Right renal cortex interstitium (tissue), 3 donors: ENCODE data around the gene CFLAR. TPM values are rescaled to one million over a fixed set of nuclear protein-coding genes. Genes with fewer than 3 reads are reported as not detected.
"Not testable (repeated sequence)": the region's sequence is repeated elsewhere in the genome, so short reads cannot be mapped to it uniquely, and the experiment has no call there.

ENCODE experiments used
- DNase-seq, 3 donors: peaks; one replicate each; pipeline ENCODE4 v3.0.0-alpha.2; 2013; ENCODE audit warnings: low read depth in 3 of 3, low spot score in 2 of 3
- polyA plus RNA-seq, 3 donors: library from polyadenylated mRNA; unstranded; fragments of 120-200 nt; gene quantifications; one replicate each; pipeline ENCODE4 v1.2.1, GENCODE V29; 2013; ENCODE audit not compliant: insufficient read length in 3 of 3

CFLAR gene
- 10 to 100 TPM; 50.2 to 55.3 (median 52.8) TPM for polyA plus RNA-seq

DNA sequence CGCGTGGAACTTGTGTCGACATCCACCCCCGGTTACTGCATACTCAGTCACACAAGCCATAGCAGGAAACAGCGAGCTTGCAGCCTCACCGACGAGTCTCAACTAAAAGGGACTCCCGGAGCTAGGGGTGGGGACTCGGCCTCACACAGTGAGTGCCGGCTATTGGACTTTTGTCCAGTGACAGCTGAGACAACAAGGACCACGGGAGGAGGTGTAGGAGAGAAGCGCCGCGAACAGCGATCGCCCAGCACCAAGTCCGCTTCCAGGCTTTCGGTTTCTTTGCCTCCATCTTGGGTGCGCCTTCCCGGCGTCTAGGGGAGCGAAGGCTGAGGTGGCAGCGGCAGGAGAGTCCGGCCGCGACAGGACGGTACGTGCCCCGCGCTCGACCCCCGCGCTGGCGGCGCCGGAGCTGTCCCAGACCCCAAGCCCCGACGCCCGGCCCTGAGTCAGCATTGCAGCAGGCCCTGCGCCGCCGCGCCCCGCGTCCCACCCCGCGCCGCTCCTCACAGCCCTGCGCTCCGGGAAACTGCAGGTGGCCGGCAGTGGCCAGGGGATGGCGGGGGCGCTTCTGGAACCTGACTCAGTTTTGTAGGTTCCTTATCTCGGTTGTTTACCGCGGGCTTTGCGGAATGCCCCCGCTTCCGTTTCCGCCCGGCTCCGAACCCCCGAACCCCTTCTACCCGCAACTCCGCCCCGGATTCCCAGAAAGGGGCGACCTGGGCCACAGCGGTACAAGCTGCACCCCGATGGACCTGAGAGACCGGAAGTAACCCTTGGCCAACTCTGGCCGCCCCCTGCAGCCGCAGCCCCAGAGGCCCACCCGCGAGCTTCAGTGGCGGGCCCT is at the start of gene CFLAR:
Gene CFLAR, plus strand, starts transcription at position 50 of the 844 bp plus-strand sequence. CDS start 13,702 bp downstream, outside the sequence.
- peak; percentile 53 to 69 (median 65) for DNase-seq

- no peak for DNase-seq
These were observed 45.0 kb upstream of the CFLAR start for GRCh38 chr2:201070948-201071478.

- DNase-seq: peak; percentile 90 to 95 (median 94)
These were observed 44.3 kb upstream of the CFLAR start, which contains the start of the genes HYCC2 and NDUFB3 for GRCh38 chr2:201071479-201072200. HYCC2 (minus strand) TSS chr2:201071671; CDS start chr2:201024009, 47,662 bp downstream. NDUFB3 (plus strand) TSS chr2:201072001; CDS start chr2:201078883, 6,882 bp downstream.

DNA sequence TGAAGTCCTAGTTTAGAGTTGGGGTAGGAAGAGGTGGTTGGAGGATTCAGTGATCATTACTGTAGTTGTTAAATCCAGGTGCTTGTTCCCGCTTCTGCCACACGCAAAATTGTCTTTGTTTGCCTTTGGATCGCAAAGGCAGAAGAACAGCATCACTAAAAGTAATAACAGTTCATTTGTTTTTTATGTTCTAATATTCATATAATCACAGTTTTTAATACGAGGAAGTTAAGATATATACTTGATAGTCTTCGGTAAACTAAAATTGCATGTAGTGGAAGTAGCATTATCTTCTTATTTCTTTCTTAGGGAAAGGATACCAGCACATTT is 43.8 kb upstream of the CFLAR start:
- DNase-seq: no peak

GRCh38 chr2:201073071-201073470 is 42.9 kb upstream of the CFLAR start:
- DNase-seq: no peak

DNA sequence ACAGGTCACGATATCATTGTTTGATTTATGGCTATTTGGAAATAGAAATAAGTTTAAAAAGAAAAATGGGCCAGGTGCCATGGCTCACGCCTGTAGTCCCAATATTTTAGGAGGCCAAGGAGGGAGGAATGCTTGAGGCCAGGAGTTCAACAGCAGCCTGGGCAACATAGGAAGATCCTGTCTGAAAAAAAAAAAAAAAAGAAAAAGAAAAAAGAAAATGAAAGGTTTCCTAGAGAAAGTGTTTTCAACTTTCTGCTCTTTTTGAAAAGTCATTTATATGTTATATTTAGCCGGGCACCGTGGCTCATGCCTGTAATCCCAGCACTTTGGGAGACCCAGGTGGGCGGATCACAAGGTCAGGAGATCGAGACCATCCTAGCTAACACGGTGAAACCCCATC is 41.0 kb upstream of the CFLAR start:
- DNase-seq: no peak

GRCh38 chr2:201084863-201085262 is 31.1 kb upstream of the CFLAR start:
- DNase-seq: no peak

- DNase-seq: no peak
These were observed 25.4 kb upstream of the CFLAR start for GRCh38 chr2:201090574-201090973.

DNA sequence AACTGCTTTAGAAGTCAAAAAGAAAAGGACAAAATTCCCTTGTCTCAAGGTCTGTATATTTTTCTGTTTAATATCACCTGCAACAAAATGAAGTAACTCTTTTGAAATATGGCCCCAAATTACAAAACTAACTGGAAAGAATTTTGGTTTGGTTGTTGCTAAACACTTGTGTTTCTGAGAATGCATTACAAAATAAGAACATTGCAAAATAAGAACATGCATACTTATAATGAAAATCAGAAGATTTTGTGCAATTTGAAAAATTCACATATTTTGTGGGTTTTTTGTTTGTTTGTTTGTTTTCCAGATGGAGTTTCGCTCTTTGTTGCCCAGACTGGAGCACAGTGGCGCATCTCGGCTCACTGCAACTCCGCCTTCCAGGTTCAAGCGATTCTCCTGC is 22.4 kb upstream of the CFLAR start:
- no peak for DNase-seq

DNA sequence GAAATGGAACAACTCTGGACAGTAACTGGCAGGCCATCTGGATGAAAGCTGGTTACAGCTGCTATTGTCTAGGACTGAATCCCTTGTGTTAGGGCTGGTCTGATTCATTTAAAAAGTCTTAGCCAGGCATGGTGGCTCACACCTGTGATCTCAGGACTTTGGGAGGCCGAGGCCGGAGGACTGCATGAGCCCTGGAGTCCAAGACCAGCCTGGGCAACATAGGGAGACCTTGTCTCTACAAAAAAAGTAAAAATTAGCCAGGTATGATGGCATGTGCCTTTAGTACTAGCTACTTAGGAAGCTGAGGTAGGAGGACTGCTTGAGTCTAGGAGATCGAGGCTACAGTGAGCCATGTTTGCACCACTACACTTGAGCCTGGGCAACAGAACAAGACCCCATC is 15.5 kb upstream of the CFLAR start:
- no peak for DNase-seq

- no peak for DNase-seq
These were observed 10.2 kb upstream of the CFLAR start for GRCh38 chr2:201105759-201106158.

DNA sequence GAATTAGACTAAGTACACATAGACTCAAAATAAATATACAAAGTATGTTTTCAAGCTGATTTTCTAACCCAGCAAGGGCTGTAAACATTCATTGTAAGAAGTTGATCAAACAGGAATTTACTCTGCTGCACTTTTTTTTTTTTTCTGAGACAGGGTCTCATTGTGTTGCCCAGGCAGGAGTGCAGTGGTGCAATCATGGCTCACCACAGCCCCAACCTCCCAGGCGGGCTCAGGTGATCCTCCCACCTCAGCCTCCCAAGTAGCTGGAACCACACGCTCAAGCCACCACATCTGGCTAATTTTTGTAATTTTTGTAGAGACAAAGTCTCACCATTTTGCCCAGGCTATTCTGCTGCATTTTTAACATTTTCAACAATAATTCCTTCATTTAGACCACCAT is 8.3 kb upstream of the CFLAR start:
- DNase-seq: no peak

- DNase-seq: no peak
These were observed 7.6 kb upstream of the CFLAR start for GRCh38 chr2:201108341-201108740.

DNA sequence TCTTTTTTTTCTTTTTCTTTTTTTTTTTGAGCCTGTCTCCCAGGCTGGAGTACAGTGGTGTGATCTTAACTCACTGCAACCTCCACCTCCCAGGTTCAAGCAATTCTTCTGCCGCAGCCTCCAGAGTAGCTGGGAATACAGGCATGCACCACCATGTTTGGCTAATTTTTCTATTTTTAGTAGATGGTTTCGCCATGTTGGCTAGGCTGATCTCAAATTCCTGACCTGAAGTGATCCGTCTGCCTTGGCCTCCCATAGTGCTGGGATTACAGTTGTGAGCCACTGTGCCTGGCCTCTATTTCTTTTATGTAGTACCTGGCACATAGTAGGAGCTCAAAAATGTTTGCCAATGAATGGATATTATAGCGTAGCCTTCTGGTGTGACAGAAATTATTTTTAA is 6.8 kb upstream of the CFLAR start:
- no peak for DNase-seq

DNA sequence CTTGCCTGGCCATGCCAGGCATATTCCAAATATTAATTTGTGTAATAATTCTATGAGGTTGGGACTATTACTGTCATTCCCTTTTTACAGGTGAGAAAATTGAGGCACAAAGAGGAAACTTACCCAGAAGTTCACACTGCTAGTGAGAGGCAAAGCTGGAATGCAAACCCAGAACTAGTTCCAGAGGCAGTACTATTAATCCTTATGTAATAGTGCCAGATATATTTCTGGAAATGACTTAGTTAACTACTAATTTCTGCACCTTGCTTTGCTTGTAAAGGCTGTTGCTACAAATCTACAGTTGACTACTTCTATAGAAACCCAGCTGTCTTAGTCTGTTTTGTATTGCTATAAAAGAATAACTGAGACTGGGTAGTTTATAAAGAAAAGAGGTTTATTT is 5.3 kb upstream of the CFLAR start:
- no peak for DNase-seq

DNA sequence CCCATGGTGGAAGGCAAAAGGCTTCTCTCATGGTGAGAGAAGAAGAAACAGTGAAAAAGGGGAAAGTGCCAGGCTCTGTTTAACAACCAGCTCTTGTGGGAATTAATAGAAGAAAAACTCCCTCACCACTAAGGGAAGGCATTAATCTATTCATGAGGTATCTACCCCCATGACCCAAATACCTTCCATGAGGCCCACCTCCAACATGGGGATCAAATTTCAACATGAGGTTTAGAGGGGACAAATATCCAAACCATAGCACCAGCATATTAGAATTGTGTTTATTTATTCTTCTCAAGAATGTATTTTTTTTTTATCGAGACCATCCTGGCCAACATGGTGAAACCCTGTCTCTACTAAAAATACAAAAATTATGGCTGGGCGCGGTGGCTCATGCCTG is 4.9 kb upstream of the CFLAR start:
- DNase-seq: no peak

DNA sequence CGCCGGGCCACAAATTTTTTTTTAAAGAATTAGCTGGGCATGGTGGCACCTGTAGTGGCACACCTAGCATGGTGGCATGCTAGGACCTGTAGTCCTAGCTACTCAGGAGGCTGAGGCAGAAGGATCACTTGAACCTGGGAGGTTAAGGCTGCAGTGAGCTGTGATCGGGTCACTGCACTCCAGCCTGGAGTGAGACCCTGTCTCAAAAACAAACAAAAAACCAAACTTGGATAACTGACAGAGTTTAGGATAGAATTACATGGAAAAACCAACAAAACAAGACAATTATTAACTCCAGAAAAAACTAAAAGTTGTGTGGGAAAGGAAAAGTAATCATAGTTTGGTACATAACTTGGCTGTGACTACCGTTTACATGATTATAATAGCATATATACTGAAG is 1.6 kb upstream of the CFLAR start:
- no peak for DNase-seq

DNA sequence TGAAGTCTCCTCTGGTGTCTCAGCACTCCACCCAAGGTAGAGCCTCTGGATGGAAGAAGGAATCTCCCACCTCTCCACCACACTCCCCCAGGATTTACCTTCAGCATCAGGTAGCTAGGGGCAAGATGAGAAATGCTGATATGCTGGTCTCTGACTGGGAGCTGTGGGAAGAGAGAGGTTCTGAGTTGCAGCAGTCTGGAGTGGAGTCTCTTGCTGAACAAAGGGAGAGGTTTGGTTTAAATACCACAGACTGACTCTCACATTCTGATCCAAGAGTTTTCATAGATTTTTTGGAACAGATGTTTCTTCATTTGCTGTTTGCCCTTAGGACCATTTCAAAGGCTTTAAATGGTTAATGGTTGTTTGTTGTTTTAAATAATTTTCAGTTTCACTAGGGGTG is 1.1 kb upstream of the CFLAR start:
- no peak for DNase-seq

- peak; percentile 53 to 67 (median 65) for DNase-seq
These were observed 1.2 kb downstream of the CFLAR start for GRCh38 chr2:201116959-201117734.

DNA sequence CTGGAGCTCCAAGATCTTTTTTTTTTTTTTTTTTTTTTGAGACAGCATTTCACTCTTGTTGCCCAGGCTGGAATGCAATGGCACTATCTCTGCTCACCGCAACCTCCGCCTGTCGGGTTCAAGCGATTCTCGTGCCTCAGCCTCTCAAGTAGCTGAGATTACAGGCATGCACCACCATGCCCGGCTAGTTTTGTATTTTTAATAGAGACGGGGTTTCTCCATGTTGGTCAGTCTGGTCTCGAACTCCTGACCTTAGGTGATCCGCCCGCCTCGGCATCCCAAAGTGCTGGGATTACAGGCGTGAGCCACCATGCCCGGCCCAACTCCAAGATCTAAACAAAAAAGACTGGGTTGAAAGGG is 1.8 kb downstream of the CFLAR start:
- DNase-seq: not testable (repeated sequence)
